HG03196 (cell line): ENCODE measurements around the gene IRF9.
A peak's percentile ranks its signal among the peaks of the same experiment; 100 is the strongest.

ENCODE experiments used
- ATAC-seq: cut with Tn5 transposase; IDR thresholded peaks from one replicate; pipeline ENCODE4 v1.9.1; 2021; ENCODE audit not compliant: unreplicated experiment

The IRF9 gene

GRCh38 chr14:24130717-24131548, 30.1 kb upstream of the IRF9 start:
- ATAC-seq = no peak

GRCh38 chr14:24131549-24131966, 29.5 kb upstream of the IRF9 start:
- no peak for ATAC-seq

- ATAC-seq = no peak
These were observed 28.9 kb upstream of the IRF9 start for GRCh38 chr14:24132061-24132685.

GRCh38 chr14:24132976-24133375, 28.1 kb upstream of the IRF9 start:
- no peak for ATAC-seq

- ATAC-seq = no peak
These were observed 27.3 kb upstream of the IRF9 start for GRCh38 chr14:24133735-24134134.

- ATAC-seq = peak; percentile 2
These were observed 25.6 kb upstream of the IRF9 start for GRCh38 chr14:24135584-24135833.

GRCh38 chr14:24135834-24136683, 25.0 kb upstream of the IRF9 start, which contains the start of gene PSME1:
PSME1 (plus strand) TSS chr14:24136194; CDS start chr14:24136263, 69 bp downstream.
- ATAC-seq = peak; percentile 78

- ATAC-seq = no peak
These were observed 24.2 kb upstream of the IRF9 start for GRCh38 chr14:24136684-24137528.

GRCh38 chr14:24137529-24138395, 23.3 kb upstream of the IRF9 start:
- ATAC-seq = no peak

GRCh38 chr14:24138396-24139271, 22.4 kb upstream of the IRF9 start:
- no peak for ATAC-seq

- ATAC-seq = no peak
These were observed 21.7 kb upstream of the IRF9 start for GRCh38 chr14:24139272-24139934.

- peak; percentile 81 for ATAC-seq
These were observed 19.8 kb upstream of the IRF9 start, which contains the start of gene EMC9 for GRCh38 chr14:24141097-24141880. EMC9 (minus strand) TSS chr14:24141591; CDS start chr14:24141304, 287 bp downstream.

GRCh38 chr14:24143511-24143910, 17.6 kb upstream of the IRF9 start:
- no peak for ATAC-seq

- ATAC-seq = no peak
These were observed 16.6 kb upstream of the IRF9 start for GRCh38 chr14:24144451-24144850.

GRCh38 chr14:24145219-24145618, 15.8 kb upstream of the IRF9 start:
- ATAC-seq = no peak

- no peak for ATAC-seq
These were observed 15.2 kb upstream of the IRF9 start for GRCh38 chr14:24145690-24146452.
